ENCODE measurements around the gene CPAMD8.
A peak's percentile ranks its signal among the peaks of the same experiment; 100 is the strongest.
"Not testable (repeated sequence)": the region's sequence is repeated elsewhere in the genome, so short reads cannot be mapped to it uniquely, and the experiment has no call there.

CPAMD8 gene

DNA sequence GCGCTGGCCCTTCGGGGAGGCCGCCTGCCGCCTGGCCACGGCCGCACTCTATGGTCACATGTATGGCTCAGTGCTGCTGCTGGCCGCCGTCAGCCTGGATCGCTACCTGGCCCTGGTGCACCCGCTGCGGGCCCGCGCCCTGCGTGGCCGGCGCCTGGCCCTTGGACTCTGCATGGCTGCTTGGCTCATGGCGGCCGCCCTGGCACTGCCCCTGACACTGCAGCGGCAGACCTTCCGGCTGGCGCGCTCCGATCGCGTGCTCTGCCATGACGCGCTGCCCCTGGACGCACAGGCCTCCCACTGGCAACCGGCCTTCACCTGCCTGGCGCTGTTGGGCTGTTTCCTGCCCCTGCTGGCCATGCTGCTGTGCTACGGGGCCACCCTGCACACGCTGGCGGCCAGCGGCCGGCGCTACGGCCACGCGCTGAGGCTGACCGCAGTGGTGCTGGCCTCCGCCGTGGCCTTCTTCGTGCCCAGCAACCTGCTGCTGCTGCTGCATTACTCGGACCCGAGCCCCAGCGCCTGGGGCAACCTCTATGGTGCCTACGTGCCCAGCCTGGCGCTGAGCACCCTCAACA lies 136.6 kb downstream of the CPAMD8 start:
- DNase-seq: no peak

DNA sequence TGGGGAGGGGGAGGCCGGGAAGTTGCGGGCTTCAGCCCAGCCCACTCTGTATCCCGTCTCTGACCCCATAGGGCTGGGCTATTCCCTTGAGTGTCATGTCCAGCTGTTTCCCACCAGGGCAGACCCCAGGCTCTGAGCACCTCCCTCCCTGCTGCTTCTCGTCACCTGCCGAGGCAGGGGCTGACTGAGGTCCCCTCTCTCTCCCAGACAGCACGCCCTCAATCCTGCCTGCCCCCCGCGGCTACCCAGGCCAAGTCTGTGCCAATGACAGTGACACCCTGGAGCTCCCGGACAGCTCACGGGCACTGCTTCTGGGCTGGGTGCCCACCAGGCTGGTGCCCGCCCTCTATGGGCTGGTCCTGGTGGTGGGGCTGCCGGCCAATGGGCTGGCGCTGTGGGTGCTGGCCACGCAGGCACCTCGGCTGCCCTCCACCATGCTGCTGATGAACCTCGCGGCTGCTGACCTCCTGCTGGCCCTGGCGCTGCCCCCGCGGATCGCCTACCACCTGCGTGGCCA lies 137.2 kb downstream of the CPAMD8 start:
- no peak for DNase-seq

DNA sequence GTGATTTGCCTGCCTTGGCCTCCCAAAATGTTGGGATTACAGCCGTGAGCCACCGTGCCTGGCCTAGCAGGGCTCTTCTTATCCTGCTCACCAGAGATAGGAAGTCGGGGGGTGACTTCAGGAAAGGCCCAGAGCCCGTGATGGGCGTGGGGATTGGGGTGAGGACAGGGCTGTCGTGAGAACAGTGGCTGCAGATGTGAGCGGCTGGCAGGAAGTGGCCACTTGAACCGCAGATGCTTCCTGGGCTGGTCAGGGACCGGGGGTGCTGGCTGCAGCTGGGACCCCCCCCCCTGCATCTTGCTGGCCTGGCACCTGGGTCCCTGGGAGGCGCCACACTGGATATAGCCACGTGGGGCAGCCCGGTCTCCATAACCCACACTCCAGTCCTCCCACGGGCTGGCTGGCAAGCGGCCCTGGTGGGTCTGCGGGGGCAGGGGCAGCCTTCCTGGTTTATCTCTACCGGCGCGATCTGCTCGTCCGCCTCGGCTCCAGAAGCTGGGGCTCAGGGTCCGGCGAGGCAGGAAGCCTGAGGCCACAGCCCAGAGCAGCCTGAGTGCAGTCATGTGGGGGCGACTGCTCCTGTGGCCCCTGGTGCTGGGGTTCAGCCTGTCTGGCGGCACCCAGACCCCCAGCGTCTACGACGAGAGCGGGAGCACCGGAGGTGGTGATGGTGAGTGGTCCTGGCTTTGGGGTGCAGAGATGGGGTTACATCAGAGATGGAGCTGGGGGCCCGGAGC lies 137.8 kb downstream of the CPAMD8 start, which contains the start of gene F2RL3:
Gene F2RL3, plus strand, starts transcription at position 371 of the 737 bp plus-strand sequence. Its CDS starts 191 bp downstream, at position 562.
- DNase-seq: peak; percentile 65

DNA sequence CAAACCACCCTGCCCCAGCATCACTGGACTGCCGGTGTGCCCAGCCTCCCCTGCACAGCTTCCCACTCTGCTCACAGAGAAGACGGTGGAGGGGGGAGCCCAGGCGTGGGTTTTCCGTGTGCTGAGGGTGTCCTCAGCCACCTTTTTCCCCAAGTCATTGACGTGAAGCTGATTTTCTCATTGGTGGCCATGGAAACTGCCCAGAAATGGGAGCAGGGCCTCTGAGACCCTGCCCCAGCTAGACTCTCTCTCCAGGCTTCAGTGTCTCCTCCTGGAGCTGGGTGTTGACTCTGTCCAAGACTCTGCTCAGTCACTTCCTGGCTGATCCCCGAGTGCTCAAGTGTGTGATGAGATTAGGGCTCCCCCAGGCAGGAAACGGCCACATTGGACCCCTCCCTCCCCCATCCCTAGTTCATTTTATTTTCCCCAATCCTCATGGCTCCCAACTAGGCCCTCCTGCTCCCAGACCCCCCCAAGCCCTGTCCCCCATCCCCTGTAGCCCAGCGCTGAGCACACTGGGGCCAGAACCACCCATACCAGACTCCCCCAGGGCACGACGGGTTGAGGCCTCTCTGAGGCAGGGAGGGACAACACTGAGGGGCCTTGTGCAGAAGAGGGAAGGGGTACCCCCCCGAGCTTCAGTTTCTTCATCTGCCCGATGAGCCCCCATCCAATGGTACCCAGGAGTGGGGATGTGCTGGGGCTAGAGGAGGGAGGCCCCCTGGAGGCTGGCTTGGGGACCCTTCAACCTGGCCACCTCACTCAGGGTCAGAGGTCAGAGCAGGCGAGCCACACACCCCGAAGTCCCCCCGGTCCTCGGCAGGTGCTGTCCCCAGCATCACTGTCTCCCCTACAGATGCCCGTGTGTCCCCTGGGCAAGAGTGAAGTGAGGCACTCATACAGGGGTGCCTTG lies 139.0 kb downstream of the CPAMD8 start:
- DNase-seq: no peak

DNA sequence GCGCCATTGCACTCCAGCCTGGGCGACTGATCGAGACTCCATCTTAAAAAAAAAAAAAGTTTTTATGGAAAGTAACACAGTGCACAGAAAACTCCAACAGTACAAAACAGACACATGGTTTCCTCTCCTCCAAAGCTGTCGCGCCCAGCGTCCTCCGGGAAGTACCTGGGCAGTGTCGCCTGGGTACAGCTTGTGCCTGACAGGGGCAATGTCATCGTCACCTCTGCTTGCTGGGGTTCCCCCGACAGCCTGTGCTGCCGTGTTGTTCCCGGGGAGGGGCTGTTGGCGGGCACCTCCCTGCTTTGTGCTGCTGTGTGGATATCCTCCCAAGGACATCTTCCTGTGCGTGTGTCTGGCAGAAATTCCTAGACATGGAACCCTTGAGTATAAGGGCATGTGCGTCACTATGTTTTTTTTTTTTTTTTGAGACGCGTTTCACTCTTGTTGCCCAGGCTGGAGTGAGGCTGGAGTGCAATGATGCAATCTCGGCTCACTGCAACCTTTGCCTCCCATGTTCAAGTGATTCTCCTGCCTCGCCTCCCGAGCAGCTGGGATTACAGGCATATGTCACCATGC lies 140.2 kb downstream of the CPAMD8 start:
- DNase-seq: no peak

DNA sequence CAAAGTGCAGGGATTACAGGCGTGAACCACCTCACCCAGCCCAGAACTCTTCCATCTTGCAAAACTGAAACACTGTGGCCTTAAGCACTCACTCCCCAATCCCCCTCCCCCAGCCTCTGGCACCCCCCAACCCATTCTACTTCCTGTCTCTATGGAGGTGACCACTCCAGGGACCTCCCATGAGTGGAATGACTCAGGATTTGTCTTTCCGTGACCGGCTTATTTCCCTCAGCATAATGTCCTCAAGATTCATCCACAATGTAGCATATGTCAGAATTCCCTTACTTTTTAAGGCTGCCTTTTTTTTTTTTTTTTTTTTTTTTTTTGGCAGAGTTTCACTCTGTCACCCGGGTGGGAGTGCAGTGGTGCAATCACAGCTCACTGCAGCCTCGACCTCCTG lies 141.4 kb downstream of the CPAMD8 start:
- DNase-seq: no peak

DNA sequence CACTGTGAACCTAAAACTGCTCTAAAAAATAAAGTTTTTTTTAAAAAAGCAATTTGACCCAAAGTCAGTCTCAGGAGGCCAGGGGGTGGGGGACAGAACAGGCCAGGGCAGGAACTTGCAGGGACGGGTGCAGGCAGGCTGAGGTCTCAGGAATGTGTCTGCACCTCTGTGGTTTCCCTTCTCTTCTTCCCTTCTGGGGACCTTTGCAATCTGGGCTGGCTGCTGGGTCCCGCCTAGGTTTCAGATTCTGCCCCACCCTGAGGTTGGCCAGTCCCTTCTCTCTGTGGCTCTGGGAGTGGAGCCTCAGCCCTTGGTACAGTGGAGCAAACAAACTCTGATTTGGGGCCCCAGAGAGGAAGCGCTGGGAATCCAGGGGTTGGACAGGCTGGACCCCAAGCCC lies 143.1 kb downstream of the CPAMD8 start:
- DNase-seq: no peak

DNA sequence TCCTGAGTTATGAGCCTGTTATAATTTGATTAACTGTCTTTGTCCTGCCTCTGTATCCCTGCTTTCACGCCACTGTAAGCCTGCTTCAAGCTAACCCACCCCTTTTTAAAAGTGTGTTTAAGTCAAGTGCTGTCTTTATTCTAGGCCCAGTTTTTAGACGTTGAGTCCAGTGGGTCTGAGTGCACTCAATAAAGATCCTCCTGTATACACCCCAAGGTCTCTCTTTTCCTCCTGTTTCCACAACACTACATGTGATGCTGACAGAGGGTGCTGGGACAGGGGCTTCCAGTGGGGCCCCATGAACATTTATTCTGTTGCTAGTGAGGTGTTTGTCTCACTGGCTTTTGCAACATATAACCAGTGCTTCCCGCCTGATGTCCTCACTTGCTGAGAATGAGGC lies 144.5 kb downstream of the CPAMD8 start:
- DNase-seq: no peak

DNA sequence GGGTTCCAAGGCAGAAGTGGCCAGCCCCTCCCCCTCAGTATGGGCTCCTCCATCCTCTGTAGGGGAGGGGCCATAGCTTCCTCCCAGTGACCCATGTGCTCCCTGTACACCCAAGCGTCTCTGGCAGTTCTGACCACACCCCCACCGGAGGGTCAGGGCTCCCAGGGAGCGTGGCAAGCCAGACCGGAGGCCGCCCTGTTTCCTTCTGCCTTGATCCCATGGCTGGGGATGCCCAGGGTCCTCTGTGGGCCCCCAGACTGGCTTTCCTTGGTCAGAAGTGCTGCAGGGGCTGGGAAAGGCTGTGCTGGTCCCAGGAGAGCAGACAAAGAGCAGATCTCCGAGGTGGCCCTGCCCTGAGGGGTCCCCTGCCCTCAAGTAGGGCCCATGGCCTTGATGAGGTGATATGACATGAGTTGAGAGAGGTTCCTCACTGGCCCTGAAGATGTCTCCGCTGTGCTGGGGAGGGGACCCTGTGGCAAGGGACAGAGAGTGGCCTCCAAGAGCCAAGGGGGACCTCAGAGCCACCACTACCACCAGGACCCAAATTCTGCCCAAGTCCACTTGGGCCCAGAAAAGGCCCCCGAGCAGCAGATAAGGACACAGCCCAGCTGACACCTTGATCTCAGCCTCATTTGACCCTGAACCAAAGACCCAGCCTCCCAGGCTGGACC lies 145.6 kb downstream of the CPAMD8 start:
- DNase-seq: no peak

DNA sequence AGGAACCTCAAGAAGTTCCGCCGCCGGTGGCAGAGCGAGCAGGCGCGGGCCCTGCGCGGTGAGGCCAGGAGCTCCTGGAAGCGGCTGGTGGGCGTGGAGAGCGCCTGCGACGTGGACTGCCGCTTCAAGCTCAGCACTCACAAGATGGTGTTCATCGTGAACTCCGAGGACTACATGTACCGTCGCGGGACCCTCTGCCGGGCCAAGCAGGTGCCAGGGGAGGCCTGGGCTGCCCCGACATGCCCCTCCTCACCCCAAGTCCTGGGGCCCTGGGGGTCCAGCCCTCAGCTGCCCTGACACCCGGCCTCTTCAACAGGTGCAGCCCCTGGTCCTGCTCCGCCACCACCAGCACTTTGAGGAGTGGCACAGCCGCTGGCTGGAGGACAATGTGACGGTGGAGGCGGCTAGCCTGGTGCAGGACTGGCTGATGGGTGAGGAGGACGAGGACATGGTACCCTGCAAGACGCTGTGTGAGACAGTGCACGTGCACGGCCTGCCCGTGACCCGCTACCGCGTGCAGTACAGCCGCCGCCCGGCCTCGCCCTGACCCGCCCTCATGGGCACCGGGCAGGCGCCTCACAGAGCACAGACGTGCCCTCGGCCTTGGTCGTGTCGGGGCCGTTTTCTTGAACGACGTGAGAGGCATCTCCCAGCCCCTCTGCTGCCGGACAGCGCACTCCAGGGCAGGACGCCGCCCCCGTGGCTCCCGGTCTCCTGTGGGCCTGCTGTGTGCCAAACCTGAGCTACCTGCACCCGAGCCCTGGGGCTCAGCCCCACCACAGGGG lies 148.2 kb downstream of the CPAMD8 start:
- no peak for DNase-seq

DNA sequence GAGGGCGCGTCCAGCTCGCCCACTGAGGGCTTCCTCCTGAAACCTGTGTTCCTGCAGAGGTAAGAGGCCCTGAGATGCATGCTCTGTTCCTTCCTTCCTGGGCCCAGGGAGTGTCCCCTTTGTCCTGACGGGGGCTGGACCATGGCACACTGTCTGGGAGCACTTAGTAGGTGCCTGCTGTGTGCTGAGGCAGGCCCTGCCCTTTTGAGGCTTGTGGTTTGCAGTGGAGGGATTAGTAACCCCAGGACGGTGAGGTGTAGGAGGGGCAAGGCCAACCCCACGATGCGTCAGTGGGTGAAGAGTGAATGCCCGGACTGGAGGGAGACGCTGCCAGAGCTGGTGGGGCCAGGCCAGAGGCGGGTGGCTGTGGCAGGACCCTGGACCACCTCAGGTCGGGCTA lies 149.0 kb downstream of the CPAMD8 start:
- no peak for DNase-seq

DNA sequence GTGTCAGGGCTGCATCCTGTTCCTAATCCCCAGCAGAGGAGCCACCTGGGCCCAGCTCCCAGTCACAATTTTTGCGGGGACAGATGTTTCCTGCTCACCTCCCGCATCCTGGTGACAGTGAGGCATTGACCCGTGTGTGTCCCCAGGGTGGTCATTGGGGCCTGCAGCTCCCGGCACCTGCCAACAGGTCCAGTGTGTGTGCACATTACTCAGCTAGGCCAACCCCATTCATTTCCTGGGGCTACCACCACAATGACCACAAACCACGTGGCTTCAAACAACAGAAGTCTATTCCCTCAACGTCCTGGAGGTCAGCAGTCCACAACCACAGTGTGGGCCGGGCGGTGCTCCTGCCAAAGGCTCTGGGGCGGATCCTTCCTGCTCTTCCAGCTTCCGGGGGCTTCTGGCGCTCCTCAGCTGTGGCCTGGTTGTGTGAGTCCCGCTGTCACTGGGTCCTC lies 149.7 kb downstream of the CPAMD8 start:
- peak; percentile 45 for DNase-seq

DNA sequence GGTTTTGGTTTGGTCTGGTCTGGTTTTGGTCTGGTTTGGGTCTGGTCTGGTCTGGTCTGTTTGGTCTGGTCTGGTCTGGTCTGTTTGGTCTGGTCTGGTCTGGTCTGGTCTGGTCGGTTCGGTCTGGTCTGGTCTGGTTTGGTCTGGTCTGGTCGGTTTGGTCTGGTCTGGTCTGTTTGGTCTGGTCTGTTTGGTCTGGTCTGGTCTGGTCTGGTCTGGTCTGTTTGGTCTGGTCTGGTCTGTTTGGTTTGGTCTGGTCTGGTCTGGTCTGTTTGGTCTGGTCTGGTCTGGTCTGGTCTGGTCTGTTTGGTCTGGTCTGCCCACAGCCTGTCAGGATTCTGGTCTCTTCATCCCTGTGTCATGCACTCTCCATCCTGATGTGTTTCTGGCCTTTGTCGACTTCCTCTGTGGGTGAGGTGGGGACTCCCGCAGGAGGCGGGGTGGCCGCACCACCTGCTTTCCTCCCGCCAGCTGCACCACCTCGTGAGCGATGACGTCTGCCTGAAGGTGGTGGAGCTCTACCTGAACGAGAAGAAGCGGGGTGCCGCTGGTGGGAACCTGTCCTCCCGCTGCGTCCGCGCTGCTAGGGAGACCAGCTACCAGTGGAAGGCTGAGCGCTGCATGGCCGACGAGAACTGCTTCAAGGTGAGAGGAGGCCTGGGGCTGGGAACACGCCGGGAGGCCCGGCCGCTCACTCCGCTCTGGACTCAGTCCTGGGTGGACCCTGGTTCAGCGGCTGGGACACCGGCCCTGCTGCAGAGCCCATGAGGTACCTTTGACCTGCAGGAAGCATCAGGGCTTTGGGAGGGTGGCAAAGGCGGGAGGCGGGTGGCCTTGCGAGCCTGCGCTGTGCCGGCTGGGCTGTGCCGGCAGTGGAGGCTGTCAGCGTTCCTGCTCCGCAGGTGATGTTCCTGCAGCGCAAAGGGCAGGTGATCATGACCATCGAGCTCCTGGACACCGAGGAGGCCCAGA lies 150.7 kb downstream of the CPAMD8 start:
- no peak for DNase-seq

DNA sequence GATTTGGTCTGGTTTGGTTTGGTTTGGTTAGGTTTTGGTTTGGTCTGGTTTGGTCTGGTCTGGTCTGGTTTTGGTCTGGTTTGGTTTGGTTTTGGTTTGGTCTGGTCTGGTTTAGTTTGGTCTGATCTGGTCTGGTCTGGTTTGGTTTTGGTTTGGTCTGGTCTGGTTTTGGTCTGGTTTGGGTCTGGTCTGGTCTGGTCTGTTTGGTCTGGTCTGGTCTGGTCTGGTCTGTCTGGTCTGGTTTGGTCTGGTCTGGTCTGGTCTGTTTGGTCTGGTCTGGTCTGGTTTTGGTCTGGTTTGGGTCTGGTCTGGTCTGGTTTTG lies 151.7 kb downstream of the CPAMD8 start:
- not testable (repeated sequence) for DNase-seq

DNA sequence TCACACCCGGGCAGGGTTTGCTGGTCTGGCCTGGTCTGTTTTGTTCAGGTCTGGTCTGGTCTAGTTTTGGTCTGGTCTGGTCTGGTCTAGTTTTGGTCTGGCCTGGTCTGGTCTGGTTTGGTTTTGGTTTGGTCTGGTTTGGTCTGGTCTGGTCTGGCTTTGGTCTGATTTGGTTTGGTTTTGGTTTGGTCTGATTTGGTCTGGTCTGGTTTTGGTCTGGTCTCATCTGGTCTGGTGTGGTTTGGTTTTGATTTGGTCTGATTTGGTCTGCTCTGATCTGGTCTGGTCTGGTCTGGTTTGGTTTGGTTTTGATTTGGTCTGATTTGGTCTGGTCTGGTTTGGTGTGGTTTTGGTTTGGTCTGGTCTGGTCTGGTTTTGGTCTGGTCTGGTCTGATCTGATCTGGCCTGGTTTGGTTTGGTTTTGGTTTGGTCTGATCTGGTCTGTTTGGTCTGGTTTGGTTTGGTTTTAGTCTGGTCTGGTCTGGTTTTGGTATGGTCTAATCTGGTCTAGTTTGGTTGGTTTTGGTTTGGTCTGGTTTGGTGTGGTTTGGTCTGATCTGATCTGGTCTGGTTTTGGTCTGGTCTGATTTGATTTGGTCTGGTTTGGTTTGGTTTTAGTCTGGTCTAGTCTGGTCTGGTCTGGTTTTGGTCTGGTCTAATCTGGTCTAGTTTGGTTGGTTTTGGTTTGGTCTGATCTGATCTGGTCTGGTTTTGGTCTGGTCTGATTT lies 152.2 kb downstream of the CPAMD8 start:
- no peak for DNase-seq

DNA sequence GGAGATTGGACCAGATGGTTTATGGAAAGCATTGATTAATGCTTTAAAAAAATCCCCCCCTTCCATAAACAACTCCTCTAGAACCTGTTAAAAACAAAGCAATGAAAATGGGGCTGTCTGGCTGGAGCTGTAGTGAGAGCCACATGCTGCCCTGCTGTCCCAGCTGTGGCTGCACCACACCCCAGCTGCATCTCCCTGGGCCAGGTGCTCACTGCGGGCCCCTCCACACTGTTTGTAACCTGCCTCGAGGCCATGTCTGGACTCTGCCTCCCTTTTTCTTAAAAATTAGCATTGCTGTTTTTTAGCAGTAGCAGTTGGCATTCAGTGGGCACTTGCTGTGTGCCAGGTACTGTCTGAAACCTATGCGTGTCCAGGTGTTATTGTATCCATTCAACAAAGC lies 153.0 kb downstream of the CPAMD8 start:
- DNase-seq: no peak

DNA sequence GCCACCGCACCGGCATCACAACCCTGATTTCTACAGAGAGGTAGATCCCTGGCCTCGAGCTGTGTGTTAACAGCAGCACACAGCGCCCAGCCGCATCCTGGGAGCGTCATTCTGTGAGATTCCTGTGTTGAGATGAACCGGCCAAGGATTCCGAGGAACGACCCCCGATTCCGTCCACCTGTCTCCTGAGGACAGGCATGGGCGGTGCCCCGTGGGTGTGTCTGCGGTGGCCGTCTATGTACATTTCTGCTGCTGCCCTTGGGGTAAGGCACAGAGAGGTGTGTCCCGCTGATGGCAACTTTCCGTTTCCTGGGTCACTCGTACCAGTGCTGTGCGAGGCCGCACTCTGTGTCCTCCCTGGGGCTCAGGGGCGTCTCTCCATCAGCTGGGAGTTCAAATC lies 153.9 kb downstream of the CPAMD8 start:
- no peak for DNase-seq

DNA sequence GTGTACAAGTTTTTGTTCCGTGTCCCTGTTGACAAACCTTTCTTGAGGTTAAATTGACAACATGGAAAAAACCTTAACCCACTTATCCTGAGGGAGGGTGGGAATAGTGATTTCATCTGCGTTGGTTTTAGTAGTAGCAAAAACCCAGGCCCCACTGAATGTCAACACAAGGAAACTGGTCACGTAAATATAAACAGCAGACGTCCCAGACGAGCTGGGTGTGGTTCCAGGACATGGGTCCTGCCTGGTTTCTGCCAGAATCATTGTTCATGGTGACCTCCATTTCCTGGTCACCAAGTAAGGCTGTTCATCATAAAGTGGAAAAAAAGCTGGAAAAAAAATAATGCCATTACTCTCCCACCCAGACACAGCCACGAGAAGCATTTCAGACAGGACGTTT lies 154.7 kb downstream of the CPAMD8 start:
- DNase-seq: no peak

DNA sequence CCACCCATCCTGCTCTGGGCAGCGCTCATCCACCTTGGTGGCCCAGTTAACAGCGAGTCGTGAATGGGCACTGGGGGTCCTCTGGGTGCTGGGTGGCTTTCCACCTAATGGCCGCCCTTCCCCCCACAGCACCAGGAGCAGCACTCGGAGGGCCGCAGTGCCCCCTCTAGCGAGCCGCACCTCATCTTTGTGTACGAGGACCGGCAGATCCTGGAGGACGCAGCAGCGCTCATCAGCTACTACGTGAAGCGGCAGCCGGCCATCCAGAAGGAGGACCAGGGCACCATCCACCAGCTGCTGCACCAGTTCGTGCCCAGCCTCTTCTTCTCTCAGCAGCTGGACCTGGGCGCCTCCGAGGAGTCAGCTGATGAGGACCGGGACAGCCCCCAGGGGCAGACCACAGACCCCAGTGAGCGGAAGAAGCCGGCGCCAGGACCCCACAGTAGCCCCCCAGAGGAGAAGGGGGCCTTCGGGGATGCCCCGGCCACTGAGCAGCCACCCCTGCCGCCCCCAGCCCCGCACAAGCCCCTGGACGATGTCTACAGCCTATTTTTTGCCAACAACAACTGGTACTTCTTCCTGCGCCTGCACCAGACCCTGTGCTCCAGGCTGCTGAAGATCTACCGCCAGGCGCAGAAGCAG lies 157.2 kb downstream of the CPAMD8 start:
- DNase-seq: no peak

All from right hindlimb (tissue), 1 donor.